NCI-H2227 (cell line): ENCODE measurements around the gene PRKCD.
A peak's percentile ranks its signal among the peaks of the same experiment; 100 is the strongest.

Experiments
- DNase-seq: peaks from one replicate; lab custom pipeline; 2025; ENCODE audit not compliant: unreplicated experiment; lab: John Stamatoyannopoulos, UW

The PRKCD gene

GRCh38 chr3:53230789-53231188, 69.8 kb downstream of the PRKCD start:
- no peak for DNase-seq

- no peak for DNase-seq
Measured at GRCh38 chr3:53231532-53232511, 70.8 kb downstream of the PRKCD start.

- no peak for DNase-seq
Measured at GRCh38 chr3:53232641-53233377, 71.8 kb downstream of the PRKCD start.

GRCh38 chr3:53234130-53234840, 73.3 kb downstream of the PRKCD start:
- no peak for DNase-seq

- no peak for DNase-seq
Measured at GRCh38 chr3:53234841-53235232, 73.8 kb downstream of the PRKCD start.

- no peak for DNase-seq
Measured at GRCh38 chr3:53235545-53235944, 74.5 kb downstream of the PRKCD start.

GRCh38 chr3:53236112-53236841, 75.3 kb downstream of the PRKCD start:
- DNase-seq, result peak; percentile 7

- peak; percentile 18 for DNase-seq
Measured at GRCh38 chr3:53238051-53238850, 77.2 kb downstream of the PRKCD start.

GRCh38 chr3:53238886-53239285, 77.9 kb downstream of the PRKCD start:
- no peak for DNase-seq

- no peak for DNase-seq
Measured at GRCh38 chr3:53239800-53240199, 78.8 kb downstream of the PRKCD start.

GRCh38 chr3:53240989-53241972, 80.3 kb downstream of the PRKCD start:
- DNase-seq, result no peak

- no peak for DNase-seq
Measured at GRCh38 chr3:53242155-53242554, 81.1 kb downstream of the PRKCD start.
